ENCODE results near the gene DHX16. TPM values are rescaled to one million over a fixed set of nuclear protein-coding genes. Genes with fewer than 3 reads are reported as not detected.

DHX16 gene
- total RNA-seq, 2 donors from 2014 or later: 25.9 to 35.1 TPM

DNA sequence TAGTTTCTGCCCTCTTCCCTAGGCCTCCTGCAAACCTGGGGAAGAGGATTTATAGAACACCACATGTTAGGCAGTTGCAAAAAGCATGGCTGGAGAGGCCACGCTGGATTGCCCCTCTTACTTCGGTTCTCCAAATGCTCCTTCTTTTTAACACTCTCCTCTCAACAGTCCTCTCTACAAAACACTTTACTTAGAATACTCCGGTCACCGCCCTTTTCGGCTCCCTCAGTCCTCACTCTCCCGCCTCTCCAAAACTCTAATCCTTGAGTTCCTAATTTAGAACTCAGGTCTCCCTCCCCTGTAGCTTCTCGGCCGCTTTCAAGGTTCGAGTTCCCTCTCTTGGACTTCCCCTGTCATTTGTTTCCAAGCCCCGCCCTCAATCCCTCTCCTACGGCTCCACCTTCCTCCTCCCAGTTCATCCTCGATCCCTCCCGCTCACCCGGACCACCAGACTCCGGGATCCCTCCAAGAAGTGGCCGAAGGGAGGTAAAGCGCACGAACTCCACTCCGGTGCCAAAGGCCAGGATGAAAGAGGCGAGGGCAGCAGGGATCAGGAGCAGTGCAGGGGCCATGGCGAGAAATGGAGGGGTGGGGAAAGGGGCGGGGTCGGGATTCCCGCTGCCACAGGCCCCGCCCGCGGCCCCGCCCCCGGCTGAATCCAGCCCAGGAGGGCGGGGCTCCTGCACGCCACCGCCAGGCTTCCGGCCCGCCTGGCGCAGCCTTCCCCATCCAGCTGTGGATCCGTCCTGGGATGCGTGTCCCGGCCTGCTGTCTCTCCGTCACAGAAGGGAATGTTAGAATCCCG lies 17.8 kb upstream of the DHX16 start, which contains the start of gene NRM:
Gene NRM (minus strand): TSS at position 582 of the 805 bp plus-strand sequence. CDS start 10 bp downstream, at position 572.
- DNase-seq: peak; percentile 91
- Histone ChIP-seq H3K36me3 (no peaks in the 10 kb centered on the region), H3K27me3 (no peaks in the 10 kb centered on the region), H3K4me1 (peaks cover 11% of the 10 kb centered on the region), H3K9me3 (no peaks in the 10 kb centered on the region), H3K4me3 (peak within 1 kb of the TSS; percentile 59), H3K27ac (peak within 1 kb of the TSS; percentile 79), H3K9ac (ENCODE audit: low read depth in 2 of 2, low read length in 2 of 2) (peak within 1 kb of the TSS; percentile 44 to 56)
- intact Hi-C loops (cut with DNase I): loop anchor here (2.0 kb wide), 1 partner anchor 26 kb away; the partner anchor contains the start of gene MDC1
- TF ChIP-seq, protein P1, sequence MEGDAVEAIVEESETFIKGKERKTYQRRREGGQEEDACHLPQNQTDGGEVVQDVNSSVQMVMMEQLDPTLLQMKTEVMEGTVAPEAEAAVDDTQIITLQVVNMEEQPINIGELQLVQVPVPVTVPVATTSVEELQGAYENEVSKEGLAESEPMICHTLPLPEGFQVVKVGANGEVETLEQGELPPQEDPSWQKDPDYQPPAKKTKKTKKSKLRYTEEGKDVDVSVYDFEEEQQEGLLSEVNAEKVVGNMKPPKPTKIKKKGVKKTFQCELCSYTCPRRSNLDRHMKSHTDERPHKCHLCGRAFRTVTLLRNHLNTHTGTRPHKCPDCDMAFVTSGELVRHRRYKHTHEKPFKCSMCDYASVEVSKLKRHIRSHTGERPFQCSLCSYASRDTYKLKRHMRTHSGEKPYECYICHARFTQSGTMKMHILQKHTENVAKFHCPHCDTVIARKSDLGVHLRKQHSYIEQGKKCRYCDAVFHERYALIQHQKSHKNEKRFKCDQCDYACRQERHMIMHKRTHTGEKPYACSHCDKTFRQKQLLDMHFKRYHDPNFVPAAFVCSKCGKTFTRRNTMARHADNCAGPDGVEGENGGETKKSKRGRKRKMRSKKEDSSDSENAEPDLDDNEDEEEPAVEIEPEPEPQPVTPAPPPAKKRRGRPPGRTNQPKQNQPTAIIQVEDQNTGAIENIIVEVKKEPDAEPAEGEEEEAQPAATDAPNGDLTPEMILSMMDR (IDR thresholded peaks at IDR 0.05): no peak

DNA sequence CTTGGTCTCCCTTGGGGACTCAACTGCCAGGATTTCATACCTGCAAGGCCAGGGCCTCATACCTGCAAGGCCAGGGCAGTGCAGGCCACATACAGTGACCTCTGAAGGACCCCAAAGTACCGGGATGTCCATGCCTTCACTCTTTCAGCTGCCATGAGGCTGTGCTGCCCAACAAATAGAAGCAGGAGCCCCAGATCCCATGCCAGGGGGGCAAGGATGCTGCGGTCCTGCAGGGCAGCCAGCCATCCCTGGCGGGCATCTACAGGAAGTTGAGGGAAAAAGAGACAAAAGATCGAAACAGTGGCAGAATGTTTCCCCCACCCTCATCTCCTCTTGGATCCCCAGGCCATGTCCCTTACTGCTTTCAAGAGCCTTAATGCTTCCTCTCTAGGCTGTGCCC lies 17.2 kb upstream of the DHX16 start:
- intact Hi-C loops (cut with DNase I): loop anchor here (2.0 kb wide), 1 partner anchor 27 kb away; the partner anchor contains the start of gene MDC1
- Histone ChIP-seq H3K9me3 (no peaks in the 10 kb centered on the region), H3K27me3 (no peaks in the 10 kb centered on the region), H3K4me1 (peaks cover 11% of the 10 kb centered on the region), H3K4me3 (peak overlapping the region; percentile 59), H3K27ac (peak overlapping the region; percentile 79), H3K9ac (ENCODE audit: low read depth in 2 of 2, low read length in 2 of 2) (peak overlapping the region; percentile 44 to 56), H3K36me3 (no peaks in the 10 kb centered on the region)
- TF ChIP-seq, protein P1 (IDR thresholded peaks at IDR 0.05): no peak
- no peak for DNase-seq

DNA sequence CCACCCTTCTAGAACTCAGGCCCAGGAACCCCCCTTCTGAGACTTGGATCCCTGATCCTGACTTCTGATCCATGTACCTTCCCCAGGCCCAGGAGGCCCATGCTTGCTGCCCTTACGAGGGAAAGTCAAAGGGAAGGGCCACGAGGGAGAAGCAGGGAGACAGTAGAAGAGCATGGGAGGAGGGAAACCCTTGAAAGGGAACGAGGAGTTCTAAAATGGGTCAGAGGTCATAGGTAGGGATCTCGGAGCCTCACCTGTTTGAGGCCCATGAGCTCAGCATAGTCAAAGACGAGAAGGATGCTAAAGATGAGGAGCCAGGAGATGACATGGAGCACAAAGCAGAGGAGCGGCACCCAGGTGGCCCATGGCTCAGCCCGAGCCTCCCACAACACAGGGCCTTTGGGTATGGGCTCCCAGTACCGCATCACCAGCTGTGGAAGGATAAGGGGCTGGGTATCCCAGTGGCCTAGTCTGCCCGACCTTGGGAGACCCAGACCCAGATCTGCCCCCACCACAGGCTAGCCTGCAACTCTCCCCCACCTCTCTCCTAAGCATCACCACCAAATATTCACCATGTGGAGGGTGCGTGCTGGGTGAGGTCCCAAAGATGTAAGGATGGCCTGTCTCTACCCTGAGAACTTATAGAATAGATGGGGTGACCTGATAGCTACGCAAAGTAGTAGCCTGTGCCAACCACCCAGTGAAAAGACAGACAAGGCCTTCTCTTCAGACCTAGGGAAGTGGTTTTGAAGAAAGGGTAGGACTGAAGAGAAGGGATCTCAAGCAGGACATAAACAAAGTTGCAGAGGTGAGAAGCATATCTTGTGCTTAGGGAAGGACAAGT lies 16.4 kb upstream of the DHX16 start:
- Histone ChIP-seq H3K27ac (peak overlapping the region; percentile 84), H3K9me3 (no peaks in the 10 kb centered on the region), H3K4me3 (no peak overlapping the region), H3K9ac (ENCODE audit: low read depth in 2 of 2, low read length in 2 of 2) (peak overlapping the region in 1 of 2 donors; percentile 45), H3K36me3 (no peaks in the 10 kb centered on the region), H3K4me1 (peaks cover 11% of the 10 kb centered on the region), H3K27me3 (no peaks in the 10 kb centered on the region)
- no peak for DNase-seq
- TF ChIP-seq, protein P1 (IDR thresholded peaks at IDR 0.05): no peak
- intact Hi-C loops (cut with DNase I): no loop called here

DNA sequence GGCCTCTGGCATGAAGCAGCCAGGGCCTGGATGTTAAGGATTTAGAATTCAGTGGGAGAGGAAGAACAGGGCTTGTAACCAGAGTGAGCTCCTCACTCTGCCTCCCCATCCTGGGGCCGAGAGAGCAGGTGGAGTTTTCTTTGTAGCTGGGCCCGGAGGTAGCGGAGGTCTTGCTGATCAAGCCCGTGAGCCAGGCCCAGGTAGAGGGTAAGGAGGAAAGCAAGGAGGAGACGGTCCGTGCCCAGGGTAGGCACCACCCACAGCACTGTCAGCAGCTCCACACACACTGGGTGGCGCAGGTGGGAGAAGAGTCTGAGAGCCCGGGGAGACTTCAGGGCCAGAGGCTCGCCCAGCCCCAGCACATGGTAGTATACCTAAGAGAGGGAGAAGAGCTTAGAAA lies 15.8 kb upstream of the DHX16 start:
- Histone ChIP-seq H3K4me3 (no peak overlapping the region), H3K27me3 (no peaks in the 10 kb centered on the region), H3K9me3 (no peaks in the 10 kb centered on the region), H3K9ac (ENCODE audit: low read depth in 2 of 2, low read length in 2 of 2) (peak overlapping the region; percentile 1 to 92), H3K4me1 (peaks cover 11% of the 10 kb centered on the region), H3K36me3 (no peaks in the 10 kb centered on the region), H3K27ac (peak overlapping the region; percentile 84)
- intact Hi-C loops (cut with DNase I): no loop called here
- DNase-seq: no peak
- TF ChIP-seq, protein P1 (IDR thresholded peaks at IDR 0.05): no peak

DNA sequence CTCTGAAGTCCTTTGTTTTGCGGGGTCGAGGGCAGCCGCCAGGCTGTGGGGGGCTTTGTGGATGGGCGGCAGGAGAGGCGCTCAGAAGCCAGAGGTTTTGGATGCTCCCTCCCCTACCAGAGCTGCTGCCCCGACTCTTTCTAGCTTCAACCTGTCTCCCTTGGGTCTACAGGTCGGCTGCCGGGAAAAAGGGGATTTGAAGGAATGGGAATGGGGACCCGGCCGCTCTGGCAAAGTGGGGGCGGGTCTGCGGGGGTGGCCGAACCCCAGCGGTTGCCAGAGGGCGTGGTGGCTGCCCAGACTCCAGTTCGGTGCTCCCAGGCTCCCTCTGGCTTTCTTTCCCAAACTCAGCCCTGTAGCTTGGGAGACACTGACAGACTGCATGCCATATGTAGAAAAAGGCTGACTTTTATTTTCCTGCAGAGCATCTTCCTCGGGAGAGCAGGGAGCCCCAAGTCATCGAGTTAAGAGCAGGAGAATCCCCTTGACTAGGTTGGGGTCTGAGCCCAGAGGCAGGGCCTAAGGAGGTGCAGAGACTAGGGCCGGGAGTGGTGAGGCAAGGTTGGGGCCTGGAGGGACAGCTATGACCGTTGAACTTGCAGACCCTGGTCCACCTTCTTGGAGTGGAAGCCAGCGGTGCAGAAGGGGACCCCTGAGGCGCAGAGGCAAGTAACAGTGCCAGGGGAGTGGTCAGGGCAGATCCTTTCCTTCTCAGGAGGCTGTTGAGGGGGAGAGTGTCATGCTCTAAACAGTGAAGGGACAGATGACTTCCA lies 15.0 kb upstream of the DHX16 start:
- Histone ChIP-seq H3K27ac (peak overlapping the region; percentile 84), H3K36me3 (no peaks in the 10 kb centered on the region), H3K9me3 (no peaks in the 10 kb centered on the region), H3K4me3 (peak overlapping the region; percentile 53), H3K9ac (ENCODE audit: low read depth in 2 of 2, low read length in 2 of 2) (peak overlapping the region; percentile 91 to 92), H3K27me3 (no peaks in the 10 kb centered on the region), H3K4me1 (peaks cover 11% of the 10 kb centered on the region)
- DNase-seq: peak; percentile 45
- TF ChIP-seq, protein P1 (IDR thresholded peaks at IDR 0.05): no peak
- intact Hi-C loops (cut with DNase I): no loop called here

Data from colonic mucosa (tissue), 4 donors.